Neuronal stem cell (in vitro differentiated cells): ENCODE results near the gene ITPA.
"Not testable (repeated sequence)": the region's sequence is repeated elsewhere in the genome, so short reads cannot be mapped to it uniquely, and the experiment has no call there.

Source experiments
- DNase-seq: peaks from one replicate; pipeline ENCODE4 v3.0.0-alpha.2; 2013; ENCODE audit warnings: low spot score
- H2AFZ ChIP-seq: one replicate; pipeline ENCODE4 v1.6.1; 2013; ENCODE audit warnings: mild to moderate bottlenecking, low read length, inconsistent platforms
- H2AK5ac ChIP-seq: 2 replicates; pipeline ENCODE4 v1.6.1; 2013; ENCODE audit warnings: low read depth, mild to moderate bottlenecking, inconsistent platforms, low read length, moderate library complexity, mixed read lengths
- H2BK120ac ChIP-seq: 2 replicates; pipeline ENCODE4 v1.6.1; 2013; ENCODE audit warnings: low read depth, mild to moderate bottlenecking, inconsistent platforms, low read length, moderate library complexity, mixed read lengths
- H2BK12ac ChIP-seq: one replicate; pipeline ENCODE4 v1.6.1; 2013; ENCODE audit warnings: low read length, inconsistent platforms
- H2BK15ac ChIP-seq: 2 replicates; pipeline ENCODE4 v1.6.1; 2013; ENCODE audit warnings: mild to moderate bottlenecking, low read length, inconsistent platforms, mixed read lengths
- H2BK5ac ChIP-seq: one replicate; pipeline ENCODE4 v1.6.1; 2013; ENCODE audit warnings: inconsistent platforms, mild to moderate bottlenecking, low read length, moderate library complexity
- H3K14ac ChIP-seq: one replicate; pipeline ENCODE4 v1.6.1; 2013; ENCODE audit warnings: low read length, inconsistent platforms
- H3K18ac ChIP-seq: 2 replicates; pipeline ENCODE4 v1.6.1; 2013; ENCODE audit warnings: low read length, inconsistent platforms
- H3K23ac ChIP-seq: 2 replicates; pipeline ENCODE4 v1.6.1; 2013; ENCODE audit warnings: low read depth, mild to moderate bottlenecking, mixed read lengths, low read length, inconsistent platforms; ENCODE audit not compliant: poor library complexity
- H3K27ac ChIP-seq: replicated peaks from 3 replicates; pipeline ENCODE4 v1.5.1; 2013; ENCODE audit warnings: low read length, inconsistent platforms
- H3K27me3 ChIP-seq, 3 experiments: 2 replicates each; pipeline ENCODE4 v1.6.1; 2013; ENCODE audit warnings: low read length in 3 of 3, mild to moderate bottlenecking in 2 of 3, inconsistent platforms in 1 of 3, low read depth in 1 of 3, mixed read lengths in 1 of 3, moderate library complexity in 1 of 3; ENCODE audit not compliant: control insufficient read depth in 3 of 3, insufficient read depth in 3 of 3
- H3K36me3 ChIP-seq, 2 donors: replicated peaks in 1 of 2; 2 replicates each; pipeline ENCODE4 v1.6.1; 2013; ENCODE audit warnings: low read length in 2 of 2; ENCODE audit not compliant: control insufficient read depth in 2 of 2, insufficient read depth in 2 of 2
- H3K4ac ChIP-seq: 2 replicates; pipeline ENCODE4 v1.6.1; 2013; ENCODE audit warnings: inconsistent platforms, mild to moderate bottlenecking, low read length, moderate library complexity
- H3K4me1 ChIP-seq, 2 donors: 1 replicate in 1 of 2; 2 replicates in 1 of 2; pipeline ENCODE4 v1.6.1; 2013; ENCODE audit warnings: low read length in 2 of 2, low read depth in 1 of 2; ENCODE audit not compliant: control insufficient read depth in 2 of 2, insufficient read depth in 1 of 2
- H3K4me2 ChIP-seq: one replicate; pipeline ENCODE4 v1.6.1; 2013; ENCODE audit warnings: mild to moderate bottlenecking, low read length, inconsistent platforms; ENCODE audit not compliant: insufficient read depth, poor library complexity, severe bottlenecking
- H3K4me3 ChIP-seq, 2 donors: 2 replicates each; pipeline ENCODE4 v1.5.1; 2013; ENCODE audit warnings: low read length in 2 of 2, mild to moderate bottlenecking in 2 of 2, inconsistent platforms in 1 of 2, moderate library complexity in 1 of 2
- H3K79me1 ChIP-seq: one replicate; pipeline ENCODE4 v1.6.1; 2013; ENCODE audit warnings: low read depth, mild to moderate bottlenecking, inconsistent platforms, low read length, moderate library complexity
- H3K9ac ChIP-seq: one replicate; pipeline ENCODE4 v1.6.1; 2013; ENCODE audit warnings: mild to moderate bottlenecking, low read depth, low read length, inconsistent platforms; ENCODE audit not compliant: poor library complexity
- H3K9me3 ChIP-seq, 2 donors: replicated peaks in 1 of 2; 2 replicates each; pipeline versions ENCODE3 to v1.6.1; 2013; ENCODE audit warnings: low read length in 2 of 2, mild to moderate bottlenecking in 2 of 2, inconsistent platforms in 1 of 2, low read depth in 1 of 2, mixed read lengths in 1 of 2, moderate library complexity in 1 of 2; ENCODE audit not compliant: control insufficient read depth in 2 of 2, insufficient read depth in 1 of 2
- H4K8ac ChIP-seq: one replicate; pipeline ENCODE4 v1.6.1; 2013; ENCODE audit warnings: low read depth, mild to moderate bottlenecking, inconsistent platforms, low read length, moderate library complexity
- H4K91ac ChIP-seq: one replicate; pipeline ENCODE4 v1.6.1; 2013; ENCODE audit warnings: low read length, low read depth, mild to moderate bottlenecking, inconsistent platforms; ENCODE audit not compliant: poor library complexity
- WGBS, 2 donors: extraction: QIAGEN DNeasy Blood & Tissue Kit; methylation state at CpG; one replicate each; pipeline ENCODE4 v1.1.7; 2013; ENCODE audit warnings: missing lambda C conversion rate in 2 of 2, mixed read lengths in 1 of 2; ENCODE audit not compliant: insufficient read length in 2 of 2, insufficient replicate concordance in 1 of 2; ENCODE audit errors: extremely low coverage in 2 of 2; 5-methylcytosine and 5-hydroxymethylcytosine counted together

ITPA gene

GRCh38 chr20:3213226-3213625, 3.9 kb downstream of the ITPA start:
- H2BK15ac ChIP-seq, result no peak overlapping the region
- H2BK5ac ChIP-seq, result no peak overlapping the region
- H3K4me3 ChIP-seq, result no peak overlapping the region
- H2AK5ac ChIP-seq, result no peak overlapping the region
- DNase-seq, result no peak
- H3K14ac ChIP-seq, result no peak overlapping the region
- no peaks in the 10 kb centered on the region for H3K27me3 ChIP-seq
- no CpG with 5 or more reads among the region's 7 CpGs for WGBS, 2 donors
- H4K91ac ChIP-seq, result no peak overlapping the region
- H3K4ac ChIP-seq, result no peak overlapping the region
- no peak overlapping the region for H3K18ac ChIP-seq
- H3K23ac ChIP-seq, result no peak overlapping the region
- no peak overlapping the region for H3K9ac ChIP-seq
- peaks cover 4% of the 10 kb centered on the region for H3K79me1 ChIP-seq
- H3K36me3 ChIP-seq, result peaks cover 14 to 38% of the 10 kb centered on the region in 2 donors
- H2BK120ac ChIP-seq, result no peak overlapping the region
- H3K4me2 ChIP-seq, result no peak overlapping the region
- no peak overlapping the region for H2AFZ ChIP-seq
- no peak overlapping the region for H4K8ac ChIP-seq
- no peaks in the 10 kb centered on the region for H3K9me3 ChIP-seq
- no peak overlapping the region for H3K27ac ChIP-seq
- peaks cover 10 to 13% of the 10 kb centered on the region in 2 donors for H3K4me1 ChIP-seq
- no peak overlapping the region for H2BK12ac ChIP-seq

GRCh38 chr20:3215359-3215917, 6.1 kb downstream of the ITPA start:
- not testable (repeated sequence) for H3K9me3 ChIP-seq, H3K4me3 ChIP-seq, H4K91ac ChIP-seq, H3K79me1 ChIP-seq, H3K4me2 ChIP-seq, H2AK5ac ChIP-seq, H3K27me3 ChIP-seq, H2BK120ac ChIP-seq, H2AFZ ChIP-seq, H3K18ac ChIP-seq, H3K14ac ChIP-seq, H3K9ac ChIP-seq, H2BK12ac ChIP-seq, H3K23ac ChIP-seq, H2BK15ac ChIP-seq, H3K4ac ChIP-seq, H3K27ac ChIP-seq, H3K4me1 ChIP-seq, H2BK5ac ChIP-seq, H4K8ac ChIP-seq, DNase-seq
- H3K36me3 ChIP-seq, result peaks cover 14 to 56% of the 10 kb centered on the region in 2 donors
- no CpG with 5 or more reads among the region's 7 CpGs for WGBS, 2 donors

- Histone ChIP-seq H3K36me3 (peaks cover 22 to 77% of the 10 kb centered on the region in 2 donors), H2BK15ac (no peak overlapping the region), H3K14ac (no peak overlapping the region), H3K27ac (no peak overlapping the region), H3K9ac (no peak overlapping the region), H3K79me1 (peaks cover 1% of the 10 kb centered on the region), H3K9me3 (no peaks in the 10 kb centered on the region), H3K4me1 (peaks cover 2 to 3% of the 10 kb centered on the region in 2 donors), H3K4ac (no peak overlapping the region), H3K18ac (no peak overlapping the region), H3K23ac (no peak overlapping the region), H2AK5ac (no peak overlapping the region), H4K8ac (no peak overlapping the region), H3K4me2 (no peak overlapping the region), H2BK5ac (no peak overlapping the region), H2BK120ac (no peak overlapping the region), H3K27me3 (no peaks in the 10 kb centered on the region), H2BK12ac (no peak overlapping the region), H2AFZ (no peak overlapping the region), H3K4me3 (no peak overlapping the region), H4K91ac (no peak overlapping the region)
- no CpG with 5 or more reads among the region's 30 CpGs for WGBS, 2 donors
- peak; percentile 52 for DNase-seq
Observed at GRCh38 chr20:3218307-3218988, 9.2 kb downstream of the ITPA start.

- H3K79me1 ChIP-seq, result no peaks in the 10 kb centered on the region
- H4K91ac ChIP-seq, result no peak overlapping the region
- no peak overlapping the region for H3K23ac ChIP-seq
- H2BK12ac ChIP-seq, result no peak overlapping the region
- H2BK120ac ChIP-seq, result no peak overlapping the region
- WGBS, 2 donors, result no CpG with 5 or more reads among the region's 18 CpGs
- H3K4me2 ChIP-seq, result no peak overlapping the region
- H3K14ac ChIP-seq, result no peak overlapping the region
- no peak overlapping the region for H2BK5ac ChIP-seq
- H2AK5ac ChIP-seq, result no peak overlapping the region
- no peak overlapping the region for H2BK15ac ChIP-seq
- no peak overlapping the region for H3K27ac ChIP-seq
- no peak overlapping the region for H3K9ac ChIP-seq
- peaks cover 2 to 3% of the 10 kb centered on the region in 2 donors for H3K4me1 ChIP-seq
- H3K18ac ChIP-seq, result no peak overlapping the region
- H3K4me3 ChIP-seq, result no peak overlapping the region
- no peaks in the 10 kb centered on the region for H3K27me3 ChIP-seq
- no peak for DNase-seq
- H2AFZ ChIP-seq, result no peak overlapping the region
- no peak overlapping the region for H3K4ac ChIP-seq
- no peaks in the 10 kb centered on the region for H3K9me3 ChIP-seq
- H4K8ac ChIP-seq, result peak overlapping the region; percentile 30
- peaks cover 11 to 66% of the 10 kb centered on the region in 2 donors for H3K36me3 ChIP-seq
Observed at GRCh38 chr20:3221398-3222226, 12.3 kb downstream of the ITPA start.
